ENCODE measurements around the gene TRIP12.
"Not testable (repeated sequence)": the region's sequence is repeated elsewhere in the genome, so short reads cannot be mapped to it uniquely, and the experiment has no call there.

The TRIP12 gene

DNA sequence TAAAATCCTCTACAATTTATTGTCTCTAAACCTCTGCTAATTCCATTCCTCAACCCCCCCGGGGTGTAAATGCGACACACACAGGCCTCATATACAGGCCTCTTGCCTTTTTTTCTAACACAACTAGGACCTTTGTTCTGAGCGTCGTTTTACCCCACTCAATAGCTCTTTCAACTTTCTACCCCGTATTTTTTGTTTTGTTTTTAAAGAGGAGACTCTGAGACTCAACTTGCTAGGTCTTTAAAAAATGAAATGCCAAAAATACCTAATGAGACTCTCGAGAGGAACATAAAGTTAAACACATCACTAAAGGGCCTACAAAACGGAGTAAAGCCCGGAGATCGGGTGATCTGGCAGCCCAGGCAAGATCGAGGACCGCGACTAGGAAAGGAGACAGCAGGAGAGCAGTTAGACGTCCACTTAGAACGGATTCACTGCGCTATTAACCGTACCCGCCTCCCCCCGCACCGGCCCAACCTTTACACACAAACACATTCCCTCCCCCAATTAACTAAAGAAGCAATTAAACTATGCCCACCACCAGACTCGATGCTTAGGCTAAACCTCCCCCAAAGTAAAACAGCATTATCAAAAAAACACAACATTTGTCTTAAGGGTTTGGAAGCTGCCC, 1.7 kb downstream of the TRIP12 start:
- DNase-seq (ENCODE audit: low read depth), result no peak

DNA sequence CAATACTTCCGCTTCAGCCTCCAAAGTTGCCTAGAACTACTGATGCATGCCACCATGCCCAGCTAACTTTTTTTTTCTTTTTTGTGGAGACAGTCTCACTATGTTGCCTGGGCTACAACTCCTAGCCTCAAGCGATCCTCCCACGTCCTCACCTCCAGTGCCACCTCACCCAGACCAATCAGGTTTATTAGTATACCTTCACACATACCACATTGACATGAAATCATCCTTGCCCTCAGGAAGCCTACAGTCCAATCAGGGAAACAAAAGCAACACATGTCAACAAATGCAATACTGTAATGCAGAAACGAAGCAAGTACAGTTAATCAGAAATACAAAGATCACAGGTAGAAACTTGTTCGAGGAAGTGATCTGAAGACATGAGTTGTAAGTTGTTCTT, 4.0 kb downstream of the TRIP12 start:
- DNase-seq (ENCODE audit: low read depth), result no peak

DNA sequence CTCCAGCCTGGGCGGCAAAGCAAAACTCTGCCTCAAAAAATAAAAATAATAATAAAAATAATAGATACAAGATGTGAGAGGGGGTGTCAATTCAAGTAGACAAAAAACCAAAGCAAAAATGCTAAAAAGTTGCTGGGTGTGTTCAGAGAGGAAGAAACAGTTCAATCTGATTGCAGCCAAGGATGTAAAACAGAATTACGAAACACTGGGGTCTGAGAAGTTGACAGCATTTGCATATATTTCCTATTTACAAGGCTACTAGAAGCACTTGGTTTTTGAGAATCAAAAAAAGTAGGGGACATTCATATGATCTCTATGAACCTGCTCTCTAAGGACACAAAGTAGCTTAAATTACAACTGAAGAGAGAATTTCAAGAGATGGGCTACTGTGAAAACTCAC, 7.6 kb downstream of the TRIP12 start:
- DNase-seq (ENCODE audit: low read depth), result no peak

DNA sequence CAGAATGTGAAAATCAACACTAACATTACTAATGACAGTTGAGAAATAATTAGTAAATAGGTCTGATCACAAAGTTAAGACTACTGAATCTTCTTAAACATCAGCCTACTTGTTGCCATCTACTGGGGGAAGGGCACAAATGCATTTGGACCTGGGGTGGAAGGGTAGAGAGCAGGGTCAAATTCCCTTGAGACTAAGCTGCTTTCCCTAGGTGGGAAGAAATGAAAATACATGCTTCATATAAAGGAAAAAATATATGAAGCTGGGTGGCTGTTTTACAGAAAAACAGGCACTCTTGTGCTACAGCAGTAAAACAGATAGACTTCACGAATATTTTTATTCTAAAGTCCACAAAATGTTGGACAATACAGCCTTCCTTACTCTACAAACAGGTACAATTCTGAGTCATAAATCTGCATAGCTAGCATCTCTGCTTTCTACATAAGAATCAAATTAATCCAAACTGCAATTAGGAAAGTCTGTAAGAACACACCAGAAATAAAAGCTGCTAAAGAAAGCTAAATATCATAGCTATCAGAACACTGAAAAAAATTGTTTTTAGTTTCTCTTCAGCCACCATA, 10.9 kb downstream of the TRIP12 start:
- no peak for DNase-seq (ENCODE audit: low read depth)

DNA sequence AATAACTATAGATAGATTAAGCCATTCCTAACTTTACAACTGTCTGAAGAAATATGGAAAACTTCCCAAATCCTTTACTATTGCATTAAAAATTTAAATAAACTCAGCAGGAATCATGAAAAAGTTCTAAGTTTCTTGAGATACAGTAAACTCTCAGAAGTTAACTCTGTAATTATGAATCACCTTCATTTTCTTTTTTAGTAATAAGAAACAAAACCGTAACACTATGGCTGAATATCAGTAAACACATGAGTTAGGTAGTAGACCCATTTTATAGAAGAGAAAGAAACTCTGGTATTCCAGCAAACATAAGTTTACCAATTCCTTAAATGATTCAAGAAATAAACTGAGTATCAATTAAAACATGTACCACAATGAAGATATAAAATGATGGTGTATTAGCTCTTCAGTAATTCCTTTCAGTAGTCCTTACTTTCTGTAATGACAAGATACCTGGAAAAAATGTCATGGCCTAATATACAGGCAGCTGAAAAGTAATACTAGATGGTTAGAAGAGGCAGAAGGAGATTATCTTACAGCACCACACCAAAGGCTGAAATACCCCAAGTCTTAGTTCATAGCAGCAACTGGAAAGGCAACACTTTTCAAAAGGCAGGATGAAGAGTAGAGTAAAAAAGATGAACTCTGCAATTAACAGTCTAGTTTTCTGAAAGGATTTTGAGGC, 11.5 kb downstream of the TRIP12 start:
- no peak for DNase-seq (ENCODE audit: low read depth)

DNA sequence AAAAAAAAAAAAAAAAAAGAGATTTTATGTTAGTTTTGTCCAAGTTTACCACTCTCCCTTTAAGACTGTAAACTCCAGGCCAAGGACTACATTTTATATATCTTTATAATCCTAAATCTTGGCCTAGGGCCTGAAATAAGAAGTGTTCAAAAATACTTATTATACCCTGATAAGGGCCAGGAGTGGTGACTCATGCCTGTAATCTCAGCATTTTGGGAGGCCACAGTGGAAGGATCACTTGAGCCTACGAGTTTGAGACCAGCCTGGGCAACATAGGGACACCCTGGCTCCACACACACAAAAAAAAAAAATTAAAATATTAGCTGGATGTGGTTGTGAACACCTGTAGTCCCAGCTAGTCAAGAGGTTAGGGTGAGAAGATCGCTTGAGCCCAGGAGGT, 12.7 kb downstream of the TRIP12 start:
- DNase-seq (ENCODE audit: low read depth), result no peak

DNA sequence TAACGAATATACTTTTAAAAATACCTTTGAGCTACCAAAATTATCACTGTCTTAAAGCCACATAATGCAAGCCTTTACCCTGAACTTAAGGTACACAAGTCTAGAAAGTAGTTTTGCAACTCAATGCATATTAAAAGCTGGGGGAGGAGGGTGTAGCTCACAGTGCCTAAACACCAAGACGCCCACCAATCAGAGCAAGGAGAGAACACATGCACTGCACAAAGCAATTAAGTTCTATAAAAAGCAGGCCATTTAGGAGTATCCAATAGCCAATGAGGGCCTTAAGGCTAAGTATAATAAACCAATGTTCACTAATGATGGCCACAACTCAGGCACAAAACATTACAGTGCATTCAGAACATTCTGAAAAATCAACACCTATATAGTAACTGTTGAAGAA, 16.2 kb downstream of the TRIP12 start:
- no peak for DNase-seq (ENCODE audit: low read depth)

DNA sequence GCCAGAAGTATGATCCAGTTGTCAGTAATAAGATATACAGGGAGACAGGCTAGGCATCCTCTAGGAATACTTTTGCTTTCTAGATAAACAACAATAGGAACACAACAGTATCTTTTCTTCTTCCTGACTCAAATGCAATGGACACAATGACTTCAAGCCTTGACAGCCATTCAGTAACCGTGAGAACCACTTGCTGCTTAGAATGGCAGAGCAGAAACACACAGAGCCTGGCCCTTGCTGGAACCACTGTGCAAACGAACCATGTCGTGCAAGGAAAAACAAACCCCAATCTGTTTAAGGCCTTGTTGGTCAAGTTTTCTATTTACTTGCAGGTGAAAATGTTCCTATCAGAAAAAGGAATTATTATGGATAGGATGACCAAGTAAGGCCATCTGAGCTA, 18.8 kb downstream of the TRIP12 start:
- no peak for DNase-seq (ENCODE audit: low read depth)

DNA sequence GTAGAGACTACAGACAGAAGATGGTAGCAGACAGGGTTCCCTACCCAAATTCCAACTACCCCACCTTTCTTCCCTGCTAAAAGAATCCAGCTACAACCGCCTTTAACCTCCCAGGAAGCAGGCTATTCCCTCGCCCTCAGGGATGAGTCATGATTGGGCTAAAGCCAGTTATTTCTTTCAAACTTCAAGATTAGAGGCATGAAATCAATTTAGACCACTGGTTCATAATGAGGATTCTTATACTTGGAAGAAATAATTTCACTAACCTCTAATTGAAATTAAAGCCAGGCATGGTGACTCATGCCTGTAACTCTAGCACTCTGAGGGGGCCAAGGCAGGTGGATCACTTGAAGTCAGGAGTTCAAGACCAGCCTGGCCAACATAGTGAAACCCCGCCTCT, 20.0 kb downstream of the TRIP12 start:
- peak; percentile 58 for DNase-seq (ENCODE audit: low read depth)

DNA sequence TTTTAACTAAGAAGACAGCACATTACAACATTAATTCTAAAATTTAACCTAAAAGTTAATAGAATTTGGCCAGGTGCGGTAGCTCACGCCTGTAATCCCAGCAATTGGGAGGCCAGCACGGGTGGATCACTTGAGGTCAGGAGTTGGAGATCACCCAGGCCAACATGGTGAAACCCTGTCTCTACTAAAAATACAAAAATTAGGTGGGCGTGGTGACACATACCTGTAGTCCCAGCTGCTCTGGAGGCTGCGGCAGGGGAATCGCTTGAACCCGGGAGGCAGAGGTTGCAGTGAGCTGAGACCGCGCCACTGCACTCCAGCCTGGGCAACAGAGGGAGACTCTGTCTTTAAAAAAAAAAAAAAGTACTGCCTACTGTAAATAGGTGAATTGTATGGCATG, 21.3 kb downstream of the TRIP12 start:
- not testable (repeated sequence) for DNase-seq (ENCODE audit: low read depth)

DNA sequence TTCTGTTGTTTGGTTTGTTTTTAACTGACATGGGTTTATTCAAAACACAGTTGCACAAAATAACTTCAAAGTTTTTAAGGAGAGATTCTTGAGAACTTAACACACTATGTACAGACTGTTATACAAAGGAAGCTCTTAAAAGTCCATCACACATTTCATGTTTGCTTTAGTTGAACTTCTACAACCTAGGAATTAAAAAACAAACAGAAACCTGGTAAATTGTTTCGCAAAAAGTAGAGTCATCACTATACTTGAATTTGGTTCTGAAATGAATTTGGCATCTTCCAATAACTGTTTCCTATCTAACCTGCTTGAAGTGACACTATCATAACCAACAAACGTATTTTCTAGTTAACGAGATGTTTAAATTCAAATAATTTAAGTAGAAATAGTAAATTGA, 21.8 kb downstream of the TRIP12 start:
- DNase-seq (ENCODE audit: low read depth), result no peak

DNA sequence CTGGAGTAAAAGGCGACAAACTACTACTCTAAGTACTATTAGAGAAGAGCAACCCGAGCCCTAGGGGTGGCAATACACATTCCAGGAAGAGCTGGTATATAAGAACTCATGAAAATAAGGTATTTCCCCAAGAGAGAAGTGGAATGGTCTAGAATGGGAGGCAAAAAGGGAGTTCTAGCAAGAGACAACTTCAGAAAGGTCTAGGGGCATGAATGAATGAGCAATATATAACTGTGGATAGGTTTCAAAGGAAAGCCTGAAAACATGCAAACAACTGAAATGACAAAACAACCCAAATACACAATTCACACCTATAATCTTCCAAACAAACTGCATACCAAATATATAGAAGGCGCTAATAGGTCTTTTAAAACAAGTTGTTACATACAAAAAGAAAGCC, 22.2 kb downstream of the TRIP12 start:
- DNase-seq (ENCODE audit: low read depth), result no peak

DNA sequence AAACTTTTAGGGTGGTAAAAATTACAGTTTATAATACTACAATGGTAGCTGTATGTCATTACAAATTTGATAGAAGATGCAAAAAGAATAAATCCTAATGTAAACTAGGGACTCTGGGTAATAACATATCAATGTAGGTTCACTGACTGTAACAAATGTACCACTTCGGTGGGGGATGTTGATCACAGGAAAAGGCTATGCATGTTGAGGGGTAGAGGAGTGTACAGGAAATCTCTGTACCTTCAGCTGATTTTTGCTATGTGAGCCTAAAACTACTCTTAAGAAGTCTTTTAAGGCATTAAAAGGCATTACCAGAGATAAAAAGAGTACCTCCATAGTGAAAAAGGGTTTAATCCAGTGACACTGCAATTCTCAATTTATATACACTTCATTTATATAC, 25.0 kb downstream of the TRIP12 start:
- no peak for DNase-seq (ENCODE audit: low read depth)

DNA sequence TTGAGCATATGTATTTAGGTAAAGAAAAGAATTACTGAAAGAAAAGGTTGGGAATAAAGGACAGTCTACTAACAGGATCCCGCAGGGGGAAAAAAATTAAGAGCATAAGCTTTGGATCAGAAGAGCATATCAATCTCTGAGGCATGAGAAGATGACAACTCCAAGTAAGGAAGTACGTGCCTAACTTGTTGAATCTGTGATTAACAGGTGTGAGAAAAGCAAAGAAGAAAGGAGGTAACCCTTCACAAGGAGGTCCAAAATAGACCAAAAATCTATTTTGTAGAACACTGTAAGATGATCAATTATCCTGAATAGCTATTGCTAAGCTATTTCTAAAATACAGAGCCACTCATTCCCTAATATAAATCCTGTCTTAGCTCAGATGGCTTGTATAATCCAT, 32.8 kb downstream of the TRIP12 start:
- DNase-seq (ENCODE audit: low read depth), result no peak

DNA sequence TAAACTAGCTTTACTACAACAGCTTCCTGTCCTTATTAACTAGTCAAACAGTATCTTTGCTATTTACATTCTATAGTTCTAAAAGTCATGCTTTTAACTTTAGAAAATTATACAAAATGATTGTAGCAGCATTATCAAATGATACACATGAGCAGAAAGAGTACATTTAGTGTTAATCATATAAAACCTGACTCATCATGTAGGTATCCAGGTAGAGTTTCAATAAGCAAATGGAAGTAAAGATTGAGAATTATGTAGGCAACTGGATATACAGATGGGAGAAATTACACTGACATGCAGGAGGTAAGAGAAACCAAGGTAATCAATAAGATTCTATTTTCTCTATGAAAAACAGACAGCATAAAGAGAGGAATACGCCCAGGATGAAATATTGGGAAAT, 33.8 kb downstream of the TRIP12 start:
- DNase-seq (ENCODE audit: low read depth), result no peak

DNA sequence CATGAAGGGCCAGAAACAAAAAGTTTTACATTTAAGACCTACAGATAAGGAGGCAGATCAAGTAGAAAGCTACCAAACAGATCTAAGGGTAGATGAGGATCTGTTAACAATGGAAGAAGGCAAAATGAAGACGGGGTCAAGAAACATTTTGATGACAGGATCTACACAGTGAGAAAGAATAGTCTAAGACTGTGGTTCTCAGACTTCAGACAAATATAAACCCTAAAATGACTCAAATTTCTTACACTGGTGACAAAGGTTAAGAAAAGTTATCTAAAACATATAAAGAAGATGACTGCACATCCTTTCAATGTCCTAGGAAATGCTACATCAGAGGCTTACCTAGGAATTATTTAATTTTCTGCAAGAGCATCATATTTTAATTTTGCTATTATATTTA, 34.4 kb downstream of the TRIP12 start:
- DNase-seq (ENCODE audit: low read depth), result no peak

DNA sequence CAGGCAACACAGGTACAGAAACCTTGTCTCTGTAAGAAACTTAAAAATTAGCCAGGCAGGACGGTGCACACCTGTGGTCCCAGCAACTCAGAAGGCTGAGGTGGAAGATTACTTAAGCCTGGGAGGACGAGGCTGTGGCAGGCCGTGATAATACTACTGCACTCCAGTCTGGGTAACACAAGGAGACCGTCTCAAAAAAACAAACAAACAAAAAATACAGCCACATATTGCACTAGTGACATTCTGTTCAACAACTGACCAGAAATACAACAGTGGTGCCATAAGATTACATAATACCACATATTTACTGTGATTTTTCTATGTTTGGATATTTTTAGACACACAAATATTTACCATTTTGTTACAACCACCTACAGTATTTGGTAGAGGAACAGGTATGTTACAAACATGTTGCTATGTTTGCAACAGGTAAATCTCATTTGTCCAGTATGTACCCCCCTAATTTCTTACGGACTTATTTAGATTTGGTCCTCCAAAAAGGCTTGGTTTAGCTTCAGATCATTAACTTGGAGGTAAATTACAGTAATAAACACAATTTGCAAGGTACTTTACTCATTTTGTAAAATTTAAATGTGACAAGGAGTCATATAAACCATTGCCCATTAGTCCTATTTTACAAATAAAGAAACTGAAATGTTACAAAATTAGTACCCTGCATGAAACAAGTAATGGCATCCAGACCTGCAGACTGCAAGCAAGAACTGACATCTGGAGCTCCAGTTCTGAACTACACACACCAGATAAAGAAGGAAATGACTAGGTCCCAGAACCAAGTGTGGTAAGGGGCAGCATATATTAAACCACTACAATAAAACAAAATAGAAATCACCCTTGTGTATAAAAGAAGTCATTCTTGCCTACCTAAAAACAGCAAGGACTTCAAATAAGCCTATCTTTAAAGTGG, 36.8 kb downstream of the TRIP12 start:
- no peak for DNase-seq (ENCODE audit: low read depth)

DNA sequence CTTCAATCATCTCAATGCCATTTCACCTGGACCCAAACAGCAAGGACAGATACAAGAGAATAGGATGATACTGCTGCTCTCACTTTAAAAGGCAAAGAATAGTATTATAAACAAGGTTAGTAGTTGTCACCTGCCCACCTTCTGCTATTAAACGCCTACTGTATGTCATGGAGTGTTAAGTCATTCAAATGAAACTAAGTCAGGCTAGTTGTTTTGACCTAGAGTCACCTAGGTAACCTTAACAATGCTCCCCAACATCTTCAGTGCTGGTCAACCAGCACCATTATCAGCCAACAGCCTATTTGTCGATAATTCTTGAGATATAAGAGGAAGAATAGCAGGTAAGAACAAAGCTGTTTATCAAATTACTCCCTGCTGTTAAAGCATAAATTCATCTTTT, 39.2 kb downstream of the TRIP12 start:
- no peak for DNase-seq (ENCODE audit: low read depth)

DNA sequence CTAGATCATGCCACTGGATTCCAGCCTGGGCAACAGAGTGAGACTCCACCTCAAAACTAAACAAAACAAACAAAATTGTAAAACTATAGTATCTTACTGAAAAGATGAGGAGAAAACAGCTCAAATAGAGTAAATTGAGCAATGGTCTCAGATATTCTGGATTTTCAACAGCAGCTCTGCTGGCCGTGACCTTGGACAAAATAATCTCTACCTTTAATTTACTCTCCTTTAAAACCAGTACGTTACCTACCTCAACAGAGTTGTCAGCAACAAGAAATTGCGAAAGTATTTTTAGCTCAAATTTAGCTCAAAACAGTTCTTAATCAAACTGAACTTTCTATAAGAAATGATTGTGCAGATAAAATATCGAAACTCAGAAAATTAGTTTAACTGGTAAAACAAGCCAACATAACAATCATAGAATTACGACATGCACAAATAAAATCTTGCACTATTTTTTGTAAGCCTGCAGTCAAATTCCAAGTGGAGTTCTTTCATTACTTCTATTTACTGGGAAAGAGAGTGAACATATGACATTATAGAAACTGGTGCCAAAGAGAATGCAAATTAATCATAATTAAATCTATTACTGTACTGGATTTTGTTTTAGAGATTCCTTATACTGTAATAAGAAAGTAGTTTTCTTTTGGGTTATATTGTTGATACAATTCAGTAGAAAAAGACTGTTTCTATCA, 40.8 kb downstream of the TRIP12 start:
- no peak for DNase-seq (ENCODE audit: low read depth)

DNA sequence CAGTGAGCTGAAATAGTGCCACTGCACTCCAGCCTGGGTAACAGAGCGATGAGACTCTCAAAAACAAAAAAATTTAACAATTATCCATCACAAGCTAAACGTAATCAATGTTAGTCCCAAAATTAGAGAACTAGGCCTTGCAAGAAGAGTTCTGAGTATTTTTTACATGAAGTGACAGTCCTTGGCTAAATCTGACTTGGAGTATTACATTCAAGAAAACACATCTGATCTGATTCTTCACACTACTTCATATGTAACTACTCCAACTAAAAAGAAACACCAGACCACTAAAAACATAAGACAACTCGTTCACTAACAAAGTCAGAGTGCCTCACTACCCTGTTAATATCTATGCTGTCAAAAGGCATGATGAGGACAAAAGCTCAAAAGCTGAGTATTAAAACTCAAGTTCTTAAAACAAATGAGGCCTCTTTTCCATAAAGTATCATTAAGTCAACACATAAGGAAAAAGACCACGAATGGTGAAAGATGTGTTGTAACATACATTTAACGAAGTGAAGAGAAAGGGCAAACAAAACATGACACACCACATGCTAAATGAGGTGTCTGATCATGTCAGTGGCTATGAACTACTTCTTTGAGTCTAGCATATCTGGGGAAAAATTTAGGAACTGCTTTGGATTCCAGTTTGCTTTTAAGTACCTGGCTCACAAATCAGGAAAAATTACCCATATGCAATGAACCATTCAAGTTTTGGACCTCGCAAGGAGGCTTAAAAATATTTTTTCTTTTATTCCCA, 42.4 kb downstream of the TRIP12 start:
- no peak for DNase-seq (ENCODE audit: low read depth)

DNA sequence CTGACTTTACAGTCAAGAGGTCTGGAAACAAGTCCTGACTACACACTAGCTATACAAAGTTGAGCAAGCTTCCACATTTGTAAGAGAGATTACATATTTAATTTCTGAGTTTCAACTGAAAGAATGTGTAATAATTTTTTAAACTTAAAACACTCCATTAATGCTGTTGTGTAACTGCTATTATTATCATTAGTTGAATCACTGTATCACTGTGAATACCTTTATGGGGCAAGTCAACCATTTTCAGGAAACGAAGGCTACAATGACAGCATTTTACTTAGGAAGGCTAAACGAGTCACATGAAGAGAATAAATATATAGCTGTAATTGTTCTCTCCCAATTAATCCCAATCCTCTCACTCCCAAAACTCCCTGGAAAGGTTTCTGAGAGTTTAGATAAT, 46.3 kb downstream of the TRIP12 start:
- DNase-seq (ENCODE audit: low read depth), result no peak
